Putamen (tissue), 1 donor: ENCODE measurements around the gene MNS1.
"Not testable (repeated sequence)": the region's sequence is repeated elsewhere in the genome, so short reads cannot be mapped to it uniquely, and the experiment has no call there.

Experiments used
- DNase-seq: peaks from one replicate; pipeline ENCODE4 v3.0.0-alpha.2; 2016; ENCODE audit warnings: low spot score

Gene MNS1

GRCh38 chr15:56445746-56446145 lies 19.2 kb downstream of the MNS1 start:
- DNase-seq = no peak

- DNase-seq = no peak
Observed at GRCh38 chr15:56442354-56442753, 22.6 kb downstream of the MNS1 start.

- DNase-seq = no peak
Observed at GRCh38 chr15:56440214-56440770, 24.6 kb downstream of the MNS1 start.

GRCh38 chr15:56432304-56432703 lies 32.6 kb downstream of the MNS1 start:
- DNase-seq = no peak

- no peak for DNase-seq
Observed at GRCh38 chr15:56428821-56429458, 36.0 kb downstream of the MNS1 start.

- DNase-seq = no peak
Observed at GRCh38 chr15:56425976-56426375, 39.0 kb downstream of the MNS1 start.

- no peak for DNase-seq
Observed at GRCh38 chr15:56425276-56425675, 39.7 kb downstream of the MNS1 start.

- not testable (repeated sequence) for DNase-seq
Observed at GRCh38 chr15:56413114-56413733, 51.7 kb downstream of the MNS1 start.

GRCh38 chr15:56411122-56411749 lies 53.7 kb downstream of the MNS1 start:
- no peak for DNase-seq

- DNase-seq = no peak
Observed at GRCh38 chr15:56410721-56411120, 54.2 kb downstream of the MNS1 start.

GRCh38 chr15:56399209-56399608 lies 65.7 kb downstream of the MNS1 start:
- DNase-seq = not testable (repeated sequence)

GRCh38 chr15:56397325-56397724 lies 67.6 kb downstream of the MNS1 start:
- not testable (repeated sequence) for DNase-seq

GRCh38 chr15:56394909-56395308 lies 70.0 kb downstream of the MNS1 start:
- no peak for DNase-seq

- no peak for DNase-seq
Observed at GRCh38 chr15:56393277-56393676, 71.7 kb downstream of the MNS1 start.

GRCh38 chr15:56390739-56391267 lies 74.1 kb downstream of the MNS1 start:
- no peak for DNase-seq

- DNase-seq = no peak
Observed at GRCh38 chr15:56385908-56386307, 79.0 kb downstream of the MNS1 start.

- no peak for DNase-seq
Observed at GRCh38 chr15:56383010-56383409, 81.9 kb downstream of the MNS1 start.
